Measurements from ENCODE around the gene FASTK. TPM values are rescaled to one million over a fixed set of nuclear protein-coding genes. Genes with fewer than 3 reads are reported as not detected.

Gene FASTK
- total and polyA plus RNA-seq, 2 donors, result 52.2 to 142 TPM

DNA sequence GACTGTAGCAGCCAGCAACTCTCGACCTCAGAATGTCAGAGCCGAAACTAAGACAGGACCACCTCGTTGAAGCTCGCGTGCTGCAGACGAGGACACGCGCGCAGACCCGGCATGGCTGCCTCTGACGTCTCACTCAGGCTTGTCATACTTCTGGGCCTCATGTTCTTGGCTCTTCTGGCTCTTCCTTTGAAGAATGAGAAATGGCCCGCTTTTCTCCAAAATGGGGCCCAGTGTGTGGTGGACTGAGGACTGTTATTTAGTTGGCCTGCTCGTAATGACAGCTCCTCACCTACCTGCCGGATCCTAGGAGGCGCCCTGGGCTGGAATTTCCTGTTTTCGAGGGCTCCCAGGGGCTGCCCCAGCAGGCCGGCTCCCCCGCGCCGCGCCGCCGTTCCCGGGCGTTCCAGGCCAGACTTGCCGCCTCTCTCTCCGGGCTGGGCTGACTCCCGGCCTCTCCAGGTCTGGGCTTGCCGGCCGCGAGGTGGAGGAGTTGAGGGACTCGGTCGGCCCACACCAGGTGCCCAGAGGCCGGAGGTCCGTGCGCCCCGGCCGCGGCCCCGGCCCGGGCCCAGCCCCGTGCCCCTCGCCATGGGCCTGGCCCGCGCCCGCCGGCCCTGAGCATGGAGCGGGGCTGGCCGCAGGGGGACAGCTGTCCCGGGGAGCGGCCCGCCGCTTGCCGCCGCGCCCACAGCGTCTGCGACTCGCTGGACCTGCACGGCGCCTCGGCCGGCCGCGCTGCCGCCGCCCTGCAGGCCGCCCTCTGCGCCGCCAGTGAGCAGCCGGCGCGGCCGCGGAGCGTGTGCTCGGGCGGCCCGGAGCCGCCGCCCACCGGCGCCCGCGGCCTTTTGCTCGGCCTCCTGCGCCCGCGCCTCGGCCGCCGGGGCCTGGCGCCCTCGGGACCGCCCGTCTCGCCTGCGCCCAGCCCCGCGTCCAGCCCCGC is 33.8 kb upstream of the FASTK start:
- Histone ChIP-seq H3K4me1 (ENCODE audit: control insufficient read depth in 2 of 2, insufficient read depth in 2 of 2, low read length in 2 of 2) (peaks cover 0 to 11% of the 10 kb centered on the region in 2 donors), H3K4me3 (ENCODE audit: low read length in 2 of 2) (peak overlapping the region in 1 of 2 donors; percentile 48), H3K27me3 (ENCODE audit: control insufficient read depth in 2 of 2, insufficient read depth in 1 of 2, low read length in 1 of 2) (peaks cover 34 to 74% of the 10 kb centered on the region in 2 donors), H3K27ac (ENCODE audit: low read depth in 1 of 2, low read length in 1 of 2) (no peak overlapping the region), H3K36me3 (ENCODE audit: control insufficient read depth in 2 of 2, insufficient read depth in 2 of 2, low read length in 1 of 2) (no peaks in the 10 kb centered on the region), H3K9me3 (ENCODE audit: control insufficient read depth in 2 of 2, insufficient read depth in 1 of 2, low read length in 1 of 2) (no peaks in the 10 kb centered on the region)
- DNase-seq (ENCODE audit: low read depth in 6 of 9, low spot score in 9 of 9), result no peak
- WGBS, result 37% methylated on average over 101 of the region's 101 CpGs

DNA sequence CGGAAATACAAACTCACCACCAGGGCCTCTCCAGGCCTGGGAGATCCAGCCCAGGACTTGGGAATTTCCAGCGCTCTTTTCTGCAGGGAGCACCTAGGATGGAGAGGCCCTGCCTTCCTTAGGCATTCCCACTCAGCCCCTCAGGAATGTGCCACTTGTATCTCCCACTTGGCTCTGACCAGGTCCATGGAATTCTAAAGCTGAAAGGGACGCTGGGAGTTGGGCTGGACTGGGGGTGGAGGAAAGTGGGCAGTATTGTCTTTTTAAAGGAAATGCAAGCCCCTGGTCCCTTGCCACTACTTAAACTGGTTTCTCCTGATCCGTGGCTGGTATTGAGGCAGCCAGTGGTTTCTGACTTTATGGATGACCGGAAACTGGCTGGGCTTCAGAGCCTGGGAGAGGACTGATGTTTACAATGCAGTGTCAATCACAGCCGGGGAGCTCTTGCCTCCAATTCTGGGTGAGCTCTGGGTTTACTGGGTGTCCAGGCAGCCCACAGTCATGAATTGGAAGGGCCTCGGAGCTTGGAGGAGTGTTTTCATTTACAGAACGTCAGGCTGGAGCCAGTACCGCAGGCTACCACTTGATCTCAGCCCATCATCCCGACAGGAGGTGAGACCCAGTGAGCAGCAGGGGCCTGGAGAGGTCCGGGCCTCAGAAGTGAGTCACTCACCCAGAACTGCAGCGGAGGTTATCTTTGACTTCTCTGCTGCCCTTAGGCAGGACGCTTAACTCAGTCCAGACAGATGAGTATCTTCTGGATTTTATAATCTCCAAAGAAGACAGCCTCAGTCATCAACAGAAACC is 32.9 kb upstream of the FASTK start:
- Histone ChIP-seq H3K27me3 (ENCODE audit: control insufficient read depth in 2 of 2, insufficient read depth in 1 of 2, low read length in 1 of 2) (peaks cover 34 to 75% of the 10 kb centered on the region in 2 donors), H3K4me1 (ENCODE audit: control insufficient read depth in 2 of 2, insufficient read depth in 2 of 2, low read length in 2 of 2) (peaks cover 0 to 11% of the 10 kb centered on the region in 2 donors), H3K9me3 (ENCODE audit: control insufficient read depth in 2 of 2, insufficient read depth in 1 of 2, low read length in 1 of 2) (no peaks in the 10 kb centered on the region), H3K27ac (ENCODE audit: low read depth in 1 of 2, low read length in 1 of 2) (no peak overlapping the region), H3K4me3 (ENCODE audit: low read length in 2 of 2) (no peak overlapping the region), H3K36me3 (ENCODE audit: control insufficient read depth in 2 of 2, insufficient read depth in 2 of 2, low read length in 1 of 2) (no peaks in the 10 kb centered on the region)
- no peak for DNase-seq (ENCODE audit: low read depth in 6 of 9, low spot score in 9 of 9)
- WGBS, result 93% methylated on average over 13 of the region's 13 CpGs

DNA sequence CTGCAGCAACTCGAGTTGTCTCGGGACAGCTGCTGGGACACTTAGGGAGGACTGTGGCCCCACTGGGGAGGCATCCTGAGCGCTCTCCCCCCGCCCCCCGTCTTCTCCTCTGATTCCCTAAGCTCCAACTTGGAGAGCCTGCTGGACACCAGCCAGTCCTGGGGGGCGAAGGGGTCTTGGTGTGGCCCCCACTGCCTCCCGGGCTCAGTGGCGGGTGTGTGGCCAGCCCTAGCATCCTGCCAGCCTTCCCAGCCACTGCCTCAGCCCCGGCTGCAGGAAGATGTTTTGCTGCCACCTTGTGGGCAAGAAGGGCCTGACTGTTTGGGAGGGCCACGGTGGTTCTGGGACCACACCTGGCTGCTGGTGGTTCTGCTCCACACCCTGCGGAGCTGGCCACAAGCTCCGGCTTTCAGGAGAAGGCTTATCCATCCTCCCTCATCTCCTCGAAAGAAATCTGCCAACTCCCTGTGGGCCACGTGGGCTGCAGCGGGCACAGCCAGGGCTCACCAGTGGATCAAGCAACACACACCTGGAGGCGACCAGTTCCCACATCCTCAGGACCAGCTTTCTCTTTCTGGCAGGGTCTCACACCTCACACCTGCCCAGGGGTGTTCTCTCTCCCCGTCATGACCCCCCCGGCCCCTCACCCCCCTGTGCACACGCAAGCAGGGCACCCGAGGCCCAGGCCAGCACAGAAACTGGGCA is 30.5 kb upstream of the FASTK start:
- H3K27me3 ChIP-seq (ENCODE audit: control insufficient read depth in 2 of 2, insufficient read depth in 1 of 2, low read length in 1 of 2), result peaks cover 24 to 60% of the 10 kb centered on the region in 2 donors
- WGBS, result 55% methylated on average over 20 of the region's 20 CpGs
- H3K27ac ChIP-seq (ENCODE audit: low read depth in 1 of 2, low read length in 1 of 2), result no peak overlapping the region
- no peaks in the 10 kb centered on the region for H3K36me3 ChIP-seq (ENCODE audit: control insufficient read depth in 2 of 2, insufficient read depth in 2 of 2, low read length in 1 of 2)
- peaks cover 0 to 11% of the 10 kb centered on the region in 2 donors for H3K4me1 ChIP-seq (ENCODE audit: control insufficient read depth in 2 of 2, insufficient read depth in 2 of 2, low read length in 2 of 2)
- DNase-seq (ENCODE audit: low read depth in 6 of 9, low spot score in 9 of 9), result peak in 7 of 9 donors; percentile 38 to 71 (median 56)
- H3K4me3 ChIP-seq (ENCODE audit: low read length in 2 of 2), result no peak overlapping the region
- no peaks in the 10 kb centered on the region for H3K9me3 ChIP-seq (ENCODE audit: control insufficient read depth in 2 of 2, insufficient read depth in 1 of 2, low read length in 1 of 2)

DNA sequence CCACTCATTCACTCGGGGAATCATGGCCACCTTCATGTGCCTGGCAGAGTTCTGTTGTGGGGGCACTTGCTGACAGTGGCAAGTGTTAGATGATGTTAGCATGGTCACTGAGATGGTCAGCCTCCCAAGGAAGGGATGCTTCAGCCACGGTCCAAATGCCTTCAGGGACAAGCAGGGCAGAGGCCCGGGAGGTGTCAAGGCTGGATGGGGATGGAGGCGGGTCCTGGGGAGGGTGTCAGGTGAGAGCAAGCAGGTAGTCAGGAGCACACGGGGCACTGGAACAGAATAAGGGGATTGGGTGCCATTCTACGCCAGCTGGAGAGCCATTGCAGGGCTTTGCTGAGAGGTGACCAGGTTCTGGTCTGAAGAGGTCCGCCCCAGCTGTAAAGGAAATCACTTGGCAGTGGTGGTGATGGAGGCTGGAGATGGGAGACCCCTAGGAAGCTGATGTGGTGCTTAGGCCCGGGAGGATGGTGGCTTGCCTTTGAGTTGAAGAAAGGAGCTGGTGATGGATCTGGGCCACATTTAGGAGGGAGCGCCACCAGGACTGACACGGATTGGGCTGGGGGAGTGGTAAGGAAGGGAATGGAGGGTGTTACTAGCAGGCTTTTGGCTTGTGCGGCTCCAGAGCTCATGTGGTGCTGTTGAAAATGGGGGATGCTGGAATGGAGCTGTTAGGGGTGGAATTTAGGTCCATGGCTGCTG is 29.8 kb upstream of the FASTK start:
- H3K27ac ChIP-seq (ENCODE audit: low read depth in 1 of 2, low read length in 1 of 2), result no peak overlapping the region
- no peaks in the 10 kb centered on the region for H3K9me3 ChIP-seq (ENCODE audit: control insufficient read depth in 2 of 2, insufficient read depth in 1 of 2, low read length in 1 of 2)
- DNase-seq (ENCODE audit: low read depth in 6 of 9, low spot score in 9 of 9), result no peak
- peaks cover 0 to 11% of the 10 kb centered on the region in 2 donors for H3K4me1 ChIP-seq (ENCODE audit: control insufficient read depth in 2 of 2, insufficient read depth in 2 of 2, low read length in 2 of 2)
- H3K27me3 ChIP-seq (ENCODE audit: control insufficient read depth in 2 of 2, insufficient read depth in 1 of 2, low read length in 1 of 2), result peaks cover 17 to 53% of the 10 kb centered on the region in 2 donors
- WGBS, result 92% methylated on average over 11 of the region's 11 CpGs
- H3K36me3 ChIP-seq (ENCODE audit: control insufficient read depth in 2 of 2, insufficient read depth in 2 of 2, low read length in 1 of 2), result no peaks in the 10 kb centered on the region
- H3K4me3 ChIP-seq (ENCODE audit: low read length in 2 of 2), result no peak overlapping the region

DNA sequence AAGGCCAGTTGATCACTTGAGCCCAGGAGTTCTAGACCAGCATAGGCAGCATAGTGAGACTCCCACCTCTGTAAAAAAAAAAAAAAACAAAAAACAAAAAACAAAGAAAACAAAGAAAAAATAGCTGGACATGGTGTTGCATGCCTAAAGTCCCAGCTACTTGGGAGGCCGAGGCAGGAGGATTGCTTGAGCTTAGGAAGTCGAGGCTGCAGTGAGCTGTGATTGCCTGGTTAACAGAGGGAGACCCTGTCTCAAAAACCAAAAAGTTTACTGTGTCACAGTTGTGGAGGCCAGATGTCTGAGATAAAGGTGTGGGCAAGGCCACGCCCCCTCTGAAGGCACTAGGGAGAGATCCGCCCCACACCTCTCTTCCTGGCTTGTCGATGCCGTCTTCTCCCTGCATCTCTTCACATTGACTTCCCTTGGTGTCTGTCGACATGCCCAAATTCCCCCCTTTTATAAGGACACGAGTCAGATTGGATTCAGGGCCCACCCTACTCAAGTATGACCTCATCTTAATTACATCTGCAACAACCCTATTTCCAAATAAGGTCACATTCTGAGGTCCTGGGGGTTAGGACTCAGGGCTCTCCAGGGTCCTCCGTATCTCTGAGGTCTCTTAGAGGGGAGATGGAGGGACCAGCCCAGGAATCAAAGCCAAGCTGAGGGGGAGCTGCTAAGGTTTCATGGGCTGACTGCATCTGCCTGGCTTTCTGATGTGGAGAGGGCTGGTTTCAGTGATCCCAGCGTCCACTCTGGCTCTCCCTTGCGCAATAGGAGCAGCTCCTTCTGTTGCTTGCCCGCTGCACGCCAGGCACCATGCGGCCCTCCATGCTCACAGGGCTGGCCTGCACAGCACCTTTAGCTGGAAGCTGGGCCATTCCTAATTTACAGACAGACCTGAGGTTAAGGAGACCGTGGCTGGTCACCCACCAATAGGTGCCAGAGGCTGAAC is 28.8 kb upstream of the FASTK start:
- H3K27me3 ChIP-seq (ENCODE audit: control insufficient read depth in 2 of 2, insufficient read depth in 1 of 2, low read length in 1 of 2), result peaks cover 7 to 57% of the 10 kb centered on the region in 2 donors
- H3K9me3 ChIP-seq (ENCODE audit: control insufficient read depth in 2 of 2, insufficient read depth in 1 of 2, low read length in 1 of 2), result no peaks in the 10 kb centered on the region
- DNase-seq (ENCODE audit: low read depth in 6 of 9, low spot score in 9 of 9), result no peak
- H3K4me1 ChIP-seq (ENCODE audit: control insufficient read depth in 2 of 2, insufficient read depth in 2 of 2, low read length in 2 of 2), result peaks cover 0 to 11% of the 10 kb centered on the region in 2 donors
- no peak overlapping the region for H3K4me3 ChIP-seq (ENCODE audit: low read length in 2 of 2)
- H3K36me3 ChIP-seq (ENCODE audit: control insufficient read depth in 2 of 2, insufficient read depth in 2 of 2, low read length in 1 of 2), result no peaks in the 10 kb centered on the region
- 94% methylated on average over 15 of the region's 15 CpGs for WGBS
- no peak overlapping the region for H3K27ac ChIP-seq (ENCODE audit: low read depth in 1 of 2, low read length in 1 of 2)

DNA sequence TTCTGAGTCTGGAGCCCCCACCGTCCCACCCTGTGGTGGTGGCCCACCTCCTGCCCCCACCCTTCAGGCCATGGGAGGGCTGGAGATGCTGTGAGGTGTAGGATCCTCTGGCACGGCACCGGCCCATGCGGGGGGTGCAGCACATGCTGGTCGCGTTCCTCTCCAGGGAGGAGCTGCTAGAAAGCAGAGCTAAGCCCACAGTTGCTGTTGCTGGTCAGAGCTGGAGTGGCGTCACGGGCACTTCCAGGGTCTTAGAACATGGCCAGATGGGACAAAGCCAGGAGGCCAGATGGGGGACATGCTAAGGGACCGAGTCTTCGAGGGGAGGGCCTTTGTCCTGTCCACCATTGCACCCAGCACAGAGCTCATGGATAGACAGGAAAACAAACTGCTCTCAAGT is 27.3 kb upstream of the FASTK start:
- Histone ChIP-seq H3K9me3 (ENCODE audit: control insufficient read depth in 2 of 2, insufficient read depth in 1 of 2, low read length in 1 of 2) (no peaks in the 10 kb centered on the region), H3K4me3 (ENCODE audit: low read length in 2 of 2) (no peak overlapping the region), H3K27ac (ENCODE audit: low read depth in 1 of 2, low read length in 1 of 2) (no peak overlapping the region), H3K36me3 (ENCODE audit: control insufficient read depth in 2 of 2, insufficient read depth in 2 of 2, low read length in 1 of 2) (no peaks in the 10 kb centered on the region), H3K4me1 (ENCODE audit: control insufficient read depth in 2 of 2, insufficient read depth in 2 of 2, low read length in 2 of 2) (peaks cover 0 to 6% of the 10 kb centered on the region in 2 donors), H3K27me3 (ENCODE audit: control insufficient read depth in 2 of 2, insufficient read depth in 1 of 2, low read length in 1 of 2) (peaks cover 0 to 42% of the 10 kb centered on the region in 2 donors)
- DNase-seq (ENCODE audit: low read depth in 6 of 9, low spot score in 9 of 9), result no peak
- WGBS, result 96% methylated on average over 10 of the region's 10 CpGs

DNA sequence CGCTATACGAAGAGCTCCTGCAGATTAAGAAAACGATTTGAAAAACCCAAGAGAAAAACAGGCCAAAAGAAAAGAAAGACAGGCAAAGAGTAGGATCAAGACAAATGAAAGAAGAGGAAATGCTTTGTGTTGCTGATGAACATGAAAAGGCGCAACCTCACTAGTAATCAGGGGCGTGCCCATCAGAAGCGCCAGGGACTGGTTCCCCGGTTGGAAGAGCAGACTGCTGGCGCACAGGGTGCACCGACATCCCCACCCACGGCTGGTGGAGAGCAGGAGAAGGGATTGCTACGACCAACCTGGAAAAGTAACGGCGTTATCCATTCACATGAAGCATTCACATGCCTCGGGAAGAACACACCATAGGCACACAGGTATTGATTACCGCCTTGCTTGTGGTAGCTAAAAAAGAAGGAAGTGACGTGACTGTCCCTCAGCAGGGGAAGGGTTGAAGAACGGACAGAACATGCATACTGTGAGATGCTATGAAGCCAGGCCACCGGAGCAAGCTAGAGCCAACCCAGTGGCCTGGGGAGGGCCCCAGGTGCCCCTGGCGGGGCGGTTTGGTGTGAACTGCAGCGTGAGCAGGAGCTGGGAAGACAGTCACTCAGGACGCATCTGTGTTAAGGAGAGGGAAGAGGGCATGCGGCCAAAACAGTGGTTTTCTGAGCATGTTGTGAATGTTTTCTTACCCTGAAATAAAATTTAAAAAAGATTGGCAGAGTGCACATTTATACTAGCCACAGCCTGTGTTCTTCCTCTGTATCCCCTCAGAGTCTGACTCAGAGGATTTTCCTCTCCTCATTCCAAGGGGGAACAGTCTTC is 24.0 kb upstream of the FASTK start:
- H3K9me3 ChIP-seq (ENCODE audit: control insufficient read depth in 2 of 2, insufficient read depth in 1 of 2, low read length in 1 of 2), result no peaks in the 10 kb centered on the region
- WGBS, result 68% methylated on average over 23 of the region's 23 CpGs
- peaks cover 0 to 16% of the 10 kb centered on the region in 2 donors for H3K27me3 ChIP-seq (ENCODE audit: control insufficient read depth in 2 of 2, insufficient read depth in 1 of 2, low read length in 1 of 2)
- no peak overlapping the region for H3K4me3 ChIP-seq (ENCODE audit: low read length in 2 of 2)
- H3K27ac ChIP-seq (ENCODE audit: low read depth in 1 of 2, low read length in 1 of 2), result no peak overlapping the region
- no peak for DNase-seq (ENCODE audit: low read depth in 6 of 9, low spot score in 9 of 9)
- H3K4me1 ChIP-seq (ENCODE audit: control insufficient read depth in 2 of 2, insufficient read depth in 2 of 2, low read length in 2 of 2), result no peaks in the 10 kb centered on the region
- no peaks in the 10 kb centered on the region for H3K36me3 ChIP-seq (ENCODE audit: control insufficient read depth in 2 of 2, insufficient read depth in 2 of 2, low read length in 1 of 2)
